ENCODE data around the gene ADNP. TPM values are rescaled to one million over a fixed set of nuclear protein-coding genes. Genes with fewer than 3 reads are reported as not detected.

The ADNP gene
- total RNA-seq, 3 donors from 2014 or later (not counting 1 experiment from before 2014, with no cell fraction given): 56.8 to 75.8 (median 66.8) TPM

GRCh38 chr20:50920997-50921396 lies 10.2 kb downstream of the ADNP start:
- Histone ChIP-seq H3K36me3 (ENCODE audit: control insufficient read depth, insufficient read depth, low read length) (peaks cover 23% of the 10 kb centered on the region), H3K4me3 (ENCODE audit: low read length) (no peak overlapping the region), H3K9me3 (ENCODE audit: control insufficient read depth, insufficient read depth, low read length) (no peaks in the 10 kb centered on the region), H3K27ac (ENCODE audit: low read length) (no peak overlapping the region), H3K4me1 (ENCODE audit: control insufficient read depth, insufficient read depth, low read length) (peaks cover 12% of the 10 kb centered on the region), H3K27me3 (ENCODE audit: control insufficient read depth, insufficient read depth, low read length) (no peaks in the 10 kb centered on the region)
- no peak overlapping the region for H3K4me3 Mint-ChIP-seq
- peak overlapping the region; percentile 71 to 81 for H3K27ac Mint-ChIP-seq
- peak; percentile 67 to 79 (median 72) for ATAC-seq
- no peaks in the 10 kb centered on the region for H3K36me3 Mint-ChIP-seq
- peaks cover 73 to 78% of the 10 kb centered on the region in 2 donors for H3K4me1 Mint-ChIP-seq
- H3K9me3 Mint-ChIP-seq: no peaks in the 10 kb centered on the region
- TF ChIP-seq CTCF (IDR thresholded peaks at IDR 0.05): no peak
- no peaks in the 10 kb centered on the region for H3K27me3 Mint-ChIP-seq (ENCODE audit: low read depth in 2 of 2)
- intact Hi-C loops (cut with micrococcal nuclease): no loop called here
- DNase-seq: peak in 1 of 2 donors; percentile 49

DNA sequence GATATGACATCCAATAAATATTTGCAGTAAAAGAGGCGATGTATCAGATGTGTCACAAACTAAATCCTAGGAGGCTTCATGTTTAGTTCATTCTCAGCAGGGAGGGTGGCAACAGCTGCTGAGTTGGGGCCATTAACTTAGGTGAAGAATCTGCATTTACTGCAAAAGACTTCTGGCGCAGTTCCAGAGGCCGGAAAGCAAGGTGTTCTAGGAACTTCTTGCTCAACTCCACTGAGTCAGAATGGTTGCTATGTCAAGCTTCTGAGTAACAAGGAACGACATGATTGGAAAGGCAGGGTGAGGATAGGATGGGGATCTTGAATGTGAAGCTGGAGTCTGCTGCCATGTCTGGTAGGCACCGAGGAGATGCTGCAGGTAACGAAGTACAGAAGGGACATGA lies 11.7 kb downstream of the ADNP start:
- no peaks in the 10 kb centered on the region for H3K9me3 Mint-ChIP-seq
- peaks cover 8% of the 10 kb centered on the region for H3K4me1 ChIP-seq (ENCODE audit: control insufficient read depth, insufficient read depth, low read length)
- ATAC-seq (no peak), DNase-seq (no peak)
- H3K27me3 Mint-ChIP-seq (ENCODE audit: low read depth in 2 of 2): no peaks in the 10 kb centered on the region
- no peak overlapping the region for H3K4me3 ChIP-seq (ENCODE audit: low read length)
- H3K27ac Mint-ChIP-seq: peak overlapping the region; percentile 80 to 84
- WGBS (ENCODE audit: insufficient coverage): 91% methylated on average over 6 of the region's 6 CpGs
- H3K36me3 Mint-ChIP-seq: no peaks in the 10 kb centered on the region
- no peaks in the 10 kb centered on the region for H3K27me3 ChIP-seq (ENCODE audit: control insufficient read depth, insufficient read depth, low read length)
- H3K4me3 Mint-ChIP-seq: no peak overlapping the region
- no peaks in the 10 kb centered on the region for H3K9me3 ChIP-seq (ENCODE audit: control insufficient read depth, insufficient read depth, low read length)
- no peak overlapping the region for H3K27ac ChIP-seq (ENCODE audit: low read length)
- H3K4me1 Mint-ChIP-seq: peaks cover 71 to 78% of the 10 kb centered on the region in 2 donors
- intact Hi-C loops (cut with micrococcal nuclease): no loop called here
- H3K36me3 ChIP-seq (ENCODE audit: control insufficient read depth, insufficient read depth, low read length): peaks cover 16% of the 10 kb centered on the region
- TF ChIP-seq CTCF (IDR thresholded peaks at IDR 0.05): no peak

- Mint-ChIP-seq H3K36me3 (no peaks in the 10 kb centered on the region), H3K4me3 (no peak overlapping the region), H3K9me3 (no peaks in the 10 kb centered on the region), H3K27ac (peak overlapping the region; percentile 65 to 80), H3K27me3 (ENCODE audit: low read depth in 2 of 2) (no peaks in the 10 kb centered on the region), H3K4me1 (peaks cover 75 to 82% of the 10 kb centered on the region in 2 donors)
- no peaks in the 10 kb centered on the region for H3K9me3 ChIP-seq (ENCODE audit: control insufficient read depth, insufficient read depth, low read length)
- DNase-seq (no peak), ATAC-seq (no peak)
- no peak for TF ChIP-seq CTCF (IDR thresholded peaks at IDR 0.05)
- H3K27me3 ChIP-seq (ENCODE audit: control insufficient read depth, insufficient read depth, low read length): no peaks in the 10 kb centered on the region
- no peak overlapping the region for H3K27ac ChIP-seq (ENCODE audit: low read length)
- intact Hi-C loops (cut with micrococcal nuclease): no loop called here
- peaks cover 11% of the 10 kb centered on the region for H3K36me3 ChIP-seq (ENCODE audit: control insufficient read depth, insufficient read depth, low read length)
- peaks cover 5% of the 10 kb centered on the region for H3K4me1 ChIP-seq (ENCODE audit: control insufficient read depth, insufficient read depth, low read length)
- 89% methylated on average over 3 of the region's 3 CpGs for WGBS (ENCODE audit: insufficient coverage)
- H3K4me3 ChIP-seq (ENCODE audit: low read length): no peak overlapping the region
These were observed 12.8 kb downstream of the ADNP start for GRCh38 chr20:50918403-50918802.

GRCh38 chr20:50916934-50917333 lies 14.3 kb downstream of the ADNP start:
- H3K36me3 Mint-ChIP-seq: no peaks in the 10 kb centered on the region
- H3K27ac Mint-ChIP-seq: peak overlapping the region; percentile 57 to 80
- Histone ChIP-seq H3K36me3 (ENCODE audit: control insufficient read depth, insufficient read depth, low read length) (peaks cover 7% of the 10 kb centered on the region), H3K27ac (ENCODE audit: low read length) (no peak overlapping the region), H3K4me3 (ENCODE audit: low read length) (no peak overlapping the region), H3K4me1 (ENCODE audit: control insufficient read depth, insufficient read depth, low read length) (peaks cover 5% of the 10 kb centered on the region), H3K9me3 (ENCODE audit: control insufficient read depth, insufficient read depth, low read length) (no peaks in the 10 kb centered on the region), H3K27me3 (ENCODE audit: control insufficient read depth, insufficient read depth, low read length) (no peaks in the 10 kb centered on the region)
- H3K9me3 Mint-ChIP-seq: no peaks in the 10 kb centered on the region
- ATAC-seq: no peak
- 78% methylated on average over 3 of the region's 3 CpGs for WGBS (ENCODE audit: insufficient coverage)
- TF ChIP-seq CTCF (IDR thresholded peaks at IDR 0.05): no peak
- H3K4me1 Mint-ChIP-seq: peaks cover 83 to 85% of the 10 kb centered on the region in 2 donors
- H3K27me3 Mint-ChIP-seq (ENCODE audit: low read depth in 2 of 2): no peaks in the 10 kb centered on the region
- no peak for DNase-seq
- intact Hi-C loops (cut with micrococcal nuclease): no loop called here
- no peak overlapping the region for H3K4me3 Mint-ChIP-seq

Measured in natural killer cell (primary cell).